K562 (cell line): ENCODE measurements around the gene UBE2B. TPM values are rescaled to one million over a fixed set of nuclear protein-coding genes. Genes with fewer than 3 reads are reported as not detected.
A peak's percentile ranks its signal among the peaks of the same experiment; 100 is the strongest.
"Not testable (repeated sequence)": the region's sequence is repeated elsewhere in the genome, so short reads cannot be mapped to it uniquely, and the experiment has no call there.

Experiments used
- ATAC-seq: fragments of 200-7000 bp; cut with Tn5 transposase; 3 replicates; pipeline ENCODE4 v1.9.1; 2020; ENCODE audit warnings: moderate library complexity
- BruUV-seq: library from RNA; stranded (reverse); fragments of 400-500 nt; replicated peaks from 2 replicates; lab custom pipeline; 2021; lab: Mats Ljungman, UMichigan
- CTCF ChIA-PET: fragments of 300-600 bp; formaldehyde crosslinking; extraction: SDS; loops from one replicate; lab custom pipeline; 2021; ENCODE audit warnings: low intra/inter-chr PET ratio; lab: Yijun Ruan, JAX
- POLR2A ChIA-PET: fragments of 300-600, 350-650 bp; sonication (Branson Sonifier 250); formaldehyde crosslinking; extraction: SDS; loops from one replicate; lab custom pipeline; 2021; ENCODE audit warnings: antibody characterized with exemption, inconsistent platforms; lab: Yijun Ruan, JAX
- DNase-seq, 4 experiments: peaks; one replicate each; pipeline versions ENCODE4 v3.0.0 to v3.0.0-alpha.2; 2011 to 2018; ENCODE audit warnings: low spot score in 3 of 4, mixed read lengths in 3 of 4; ENCODE audit errors: extremely low read depth in 1 of 4
- FAIRE-seq: peaks from 2 replicates; lab custom pipeline; 2011; peaks lifted over from hg19 to GRCh38; lab: Jason Lieb, UNC
- H2AFZ ChIP-seq: 2 replicates; pipeline ENCODE4 v1.6.0; 2011; ENCODE audit warnings: low read depth, low read length, control low read depth, inconsistent platforms
- H3K27ac ChIP-seq: fragments of 200-600 bp; 3 replicates; pipeline ENCODE4 v1.8.0; 2011; ENCODE audit warnings: low read depth, mild to moderate bottlenecking, control low read depth, inconsistent platforms, low read length, moderate library complexity, mixed read lengths; ENCODE audit errors: extremely low read depth
- H3K27me3 ChIP-seq, 2 experiments: fragments of 300-600 bp in 1 of 2; 2 replicates in 1 of 2; 3 replicates in 1 of 2; pipeline versions ENCODE4 v1.6.0 to v1.8.0; 2011; ENCODE audit warnings: inconsistent platforms in 2 of 2, low read length in 2 of 2, mild to moderate bottlenecking in 1 of 2, mixed read lengths in 1 of 2, moderate library complexity in 1 of 2; ENCODE audit not compliant: control insufficient read depth in 2 of 2, insufficient read depth in 2 of 2
- H3K36me3 ChIP-seq: fragments of 300-600 bp; 3 replicates; pipeline ENCODE4 v1.8.0; 2011; ENCODE audit warnings: mild to moderate bottlenecking, low read length, inconsistent platforms; ENCODE audit not compliant: control insufficient read depth, insufficient read depth
- H3K4me1 ChIP-seq, 2 experiments: fragments of 200-600 bp in 1 of 2; replicated peaks in 1 of 2; 2 replicates in 1 of 2; 3 replicates in 1 of 2; pipeline versions ENCODE4 v1.5.1 to v1.8.0; 2011; ENCODE audit warnings: inconsistent platforms in 2 of 2, low read length in 2 of 2, mild to moderate bottlenecking in 1 of 2, mixed read lengths in 1 of 2, moderate library complexity in 1 of 2; ENCODE audit not compliant: control insufficient read depth in 2 of 2, insufficient read depth in 2 of 2
- H3K4me2 ChIP-seq: 2 replicates; pipeline ENCODE4 v1.6.1; 2011; ENCODE audit warnings: low read length, control low read depth, inconsistent platforms, mixed read lengths; ENCODE audit not compliant: insufficient read depth
- H3K4me3 ChIP-seq: fragments of 200-600 bp; sonication (generic), shearing (Covaris generic); 2 replicates; pipeline ENCODE4 v1.5.1; 2016; ENCODE audit warnings: control low read depth, inconsistent platforms
- H3K79me2 ChIP-seq: fragments of 200-600 bp; 3 replicates; pipeline ENCODE4 v1.8.0; 2011; ENCODE audit warnings: low read length, inconsistent platforms; ENCODE audit not compliant: control insufficient read depth, insufficient read depth
- H3K9ac ChIP-seq, 2 experiments: 2 replicates each; pipeline versions ENCODE4 v1.6.0 to v1.6.1; 2011; ENCODE audit warnings: low read depth in 2 of 2, low read length in 2 of 2, control low read depth in 1 of 2, inconsistent platforms in 1 of 2, mild to moderate bottlenecking in 1 of 2, mixed read lengths in 1 of 2; ENCODE audit not compliant: insufficient read depth in 1 of 2
- H3K9me1 ChIP-seq: one replicate; pipeline ENCODE4 v1.6.0; 2011; ENCODE audit warnings: inconsistent platforms, mild to moderate bottlenecking, low read length, moderate library complexity; ENCODE audit not compliant: control insufficient read depth, insufficient read depth
- H3K9me3 ChIP-seq: replicated peaks from 2 replicates; pipeline ENCODE4 v1.5.1; 2011; ENCODE audit warnings: low read depth, low read length, inconsistent platforms; ENCODE audit not compliant: control insufficient read depth, insufficient read depth
- H4K20me1 ChIP-seq: replicated peaks from 2 replicates; pipeline ENCODE4 v1.6.1; 2011; ENCODE audit warnings: low read length, inconsistent platforms, mixed read lengths; ENCODE audit not compliant: control insufficient read depth, insufficient read depth
- TRIM28 ChIP-seq: fragments of 450-650 bp; IDR thresholded peaks from 2 replicates; pipeline ENCODE4 v1.6.1; 2017
- ZNF280B ChIP-seq: fragments of 250-450 bp; sonication (Bioruptor Pico); IDR thresholded peaks from 2 replicates; pipeline ENCODE4 v1.5.1; 2021; ENCODE audit warnings: mild to moderate bottlenecking
- WGBS: fragments of 100-300 bp; shearing (Covaris generic); methylation state at CpG from one replicate; pipeline ENCODE4 v1.1.6; 2016; ENCODE audit warnings: low coverage, mixed read lengths; ENCODE audit not compliant: insufficient coverage; ENCODE audit errors: missing lambda C conversion rate; 5-methylcytosine and 5-hydroxymethylcytosine counted together
- in situ Hi-C: fragments of 300-500 bp; cut with MboI; formaldehyde crosslinking; loops from 4 replicates; pipeline ENCODE4 v1.15.0; 2018; ENCODE audit warnings: inconsistent platforms, mixed read lengths
- intact Hi-C: fragments of 100-400 bp; cut with micrococcal nuclease; formaldehyde crosslinking; loops from 2 replicates; pipeline ENCODE4 v1.14.2; 2022
- polyA plus RNA-seq, 8 experiments: library from polyadenylated mRNA; depleted of rRNA in 4 of 8; stranded (reverse) in 5 of 8; unstranded in 3 of 8; fragments of >200 nt; fragmentation: Nextera tagmentation in 2 of 8; fragmentation: Illumina TruSeq in 1 of 8; extraction: Ambion mirVana in 2 of 8; extraction: Trizol in 1 of 8; gene quantifications; 2 replicates each; pipeline versions ENCODE4 v1.2.1 to v1.2.3, GENCODE V29; 2011 to 2014; ENCODE audit warnings: inconsistent platforms in 1 of 8, missing spikeins in 1 of 8
- total RNA-seq, 7 experiments: library from RNA; depleted of rRNA in 6 of 7; stranded (reverse); fragments of >200 nt in 6 of 7; fragmentation: Illumina TruSeq in 2 of 7; extraction: Trizol in 2 of 7; gene quantifications; 2 replicates each; pipeline versions ENCODE4 v1.2.1 to v1.2.3, GENCODE V29; 2011 to 2021; ENCODE audit warnings: low replicate concordance in 1 of 7

UBE2B gene
- total and polyA plus RNA-seq, 9 of the 15 experiments (the other 6 are each of a cell fraction or from before 2014, with no cell fraction given): 13.1 to 198 (median 75.5) TPM

GRCh38 chr5:134328619-134329018 is 42.8 kb upstream of the UBE2B start (continued):
- 0 out of 2 replicates have a peak, but pooled peaks have one; percentile 37 for TF ChIP-seq ZNF280B (CRISPR knock-in tag)
- peak; percentile 97 for TF ChIP-seq TRIM28
- TF ChIP-seq, all 486 proteins: peak for 7

GRCh38 chr5:134336833-134337232 is 34.5 kb upstream of the UBE2B start:
- FAIRE-seq: not testable (repeated sequence)

More at GRCh38 chr5:134336833-134337232, 34.5 kb upstream of the UBE2B start:
- DNase-seq, H3K27ac ChIP-seq, H3K4me2 ChIP-seq, ATAC-seq, BruUV-seq, H3K27me3 ChIP-seq, H4K20me1 ChIP-seq, H3K9me1 ChIP-seq, H3K9ac ChIP-seq, H3K9me3 ChIP-seq, CTCF ChIA-PET, H3K4me1 ChIP-seq, H2AFZ ChIP-seq, intact Hi-C loops, H3K4me3 ChIP-seq, H3K79me2 ChIP-seq, H3K36me3 ChIP-seq, POLR2A ChIA-PET, in situ Hi-C loops: not testable (repeated sequence)
- 24% methylated on average over 6 of the region's 6 CpGs for WGBS
